ENCODE data around the gene GRB7. TPM values are rescaled to one million over a fixed set of nuclear protein-coding genes. Genes with fewer than 3 reads are reported as not detected.
"Not testable (repeated sequence)": the region's sequence is repeated elsewhere in the genome, so short reads cannot be mapped to it uniquely, and the experiment has no call there.

The GRB7 gene
- total RNA-seq, 1 experiment from 2014 or later = 2,531 TPM

DNA sequence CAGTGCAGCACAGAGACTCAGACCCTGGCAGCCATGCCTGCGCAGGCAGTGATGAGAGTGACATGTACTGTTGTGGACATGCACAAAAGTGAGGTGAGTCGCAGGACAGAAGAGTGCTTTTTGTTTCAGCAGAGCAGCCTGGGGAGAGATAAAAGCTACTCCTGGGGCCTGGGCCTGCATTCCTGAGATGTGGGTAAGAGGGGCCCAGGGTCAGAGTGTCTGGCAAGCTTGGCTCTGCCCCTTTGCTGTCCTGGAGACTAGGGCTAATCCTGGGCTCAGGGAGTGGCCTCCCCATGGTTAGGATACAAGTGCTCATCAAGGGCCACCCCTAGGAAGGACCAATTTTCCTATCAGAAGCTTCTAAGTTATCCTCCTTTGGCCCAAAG is 42.7 kb upstream of the GRB7 start:
- H3K4me1 Mint-ChIP-seq (ENCODE audit: low read depth, unreplicated experiment) = peaks cover 35% of the 10 kb centered on the region
- BruUV-seq (replicated peaks) = no TSS peak
- TF ChIP-seq, protein P1, sequence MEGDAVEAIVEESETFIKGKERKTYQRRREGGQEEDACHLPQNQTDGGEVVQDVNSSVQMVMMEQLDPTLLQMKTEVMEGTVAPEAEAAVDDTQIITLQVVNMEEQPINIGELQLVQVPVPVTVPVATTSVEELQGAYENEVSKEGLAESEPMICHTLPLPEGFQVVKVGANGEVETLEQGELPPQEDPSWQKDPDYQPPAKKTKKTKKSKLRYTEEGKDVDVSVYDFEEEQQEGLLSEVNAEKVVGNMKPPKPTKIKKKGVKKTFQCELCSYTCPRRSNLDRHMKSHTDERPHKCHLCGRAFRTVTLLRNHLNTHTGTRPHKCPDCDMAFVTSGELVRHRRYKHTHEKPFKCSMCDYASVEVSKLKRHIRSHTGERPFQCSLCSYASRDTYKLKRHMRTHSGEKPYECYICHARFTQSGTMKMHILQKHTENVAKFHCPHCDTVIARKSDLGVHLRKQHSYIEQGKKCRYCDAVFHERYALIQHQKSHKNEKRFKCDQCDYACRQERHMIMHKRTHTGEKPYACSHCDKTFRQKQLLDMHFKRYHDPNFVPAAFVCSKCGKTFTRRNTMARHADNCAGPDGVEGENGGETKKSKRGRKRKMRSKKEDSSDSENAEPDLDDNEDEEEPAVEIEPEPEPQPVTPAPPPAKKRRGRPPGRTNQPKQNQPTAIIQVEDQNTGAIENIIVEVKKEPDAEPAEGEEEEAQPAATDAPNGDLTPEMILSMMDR (IDR thresholded peaks at IDR 0.05; ENCODE audit: unreplicated experiment) = no peak
- DNase-seq = peak; percentile 85
- intact Hi-C loops (cut with micrococcal nuclease; ENCODE audit: unreplicated experiment) = no loop called here
- peaks cover 15% of the 10 kb centered on the region for H3K36me3 Mint-ChIP-seq (ENCODE audit: insufficient read depth, unreplicated experiment)
- no peaks in the 10 kb centered on the region for H3K27me3 Mint-ChIP-seq (ENCODE audit: unreplicated experiment)
- no peak overlapping the region for H3K4me3 Mint-ChIP-seq (ENCODE audit: low read depth, unreplicated experiment)
- no peaks in the 10 kb centered on the region for H3K9me3 Mint-ChIP-seq (ENCODE audit: low read depth, unreplicated experiment)
- H3K27ac Mint-ChIP-seq (ENCODE audit: unreplicated experiment) = no peak overlapping the region
- CTCF ChIA-PET = interaction anchor here (0.6 to 161.2 kb wide), 28 partner anchors 20 to 520 kb away, joined by 3 to 42089 read pairs (median 6); partner anchors contain the start of genes ERBB2, GRB7, GSDMA and GSDMB

DNA sequence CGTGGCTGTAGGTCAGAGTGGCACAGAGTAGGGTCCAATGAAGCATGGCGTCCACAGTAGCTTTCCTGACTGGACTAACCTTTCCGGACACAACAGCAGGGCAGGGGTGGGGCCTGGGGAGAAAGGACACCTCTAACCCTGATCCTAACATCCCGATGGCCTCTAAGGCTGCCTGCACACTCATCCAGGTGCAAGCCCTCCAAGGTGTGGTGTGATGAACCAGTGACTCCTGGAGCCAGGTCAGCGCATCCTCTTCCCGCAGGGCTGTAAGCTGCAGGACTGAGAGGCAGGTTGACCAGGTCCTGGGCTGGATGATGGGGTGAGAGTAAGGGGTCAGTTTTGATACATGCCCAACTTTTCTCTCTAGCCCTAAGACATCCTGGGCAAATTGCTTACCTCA is 41.0 kb upstream of the GRB7 start:
- no peaks in the 10 kb centered on the region for H3K27me3 Mint-ChIP-seq (ENCODE audit: unreplicated experiment)
- intact Hi-C loops (cut with micrococcal nuclease; ENCODE audit: unreplicated experiment) = no loop called here
- peak; percentile 82 for DNase-seq
- no peak overlapping the region for H3K27ac Mint-ChIP-seq (ENCODE audit: unreplicated experiment)
- no TSS peak for BruUV-seq (replicated peaks)
- no peak overlapping the region for H3K4me3 Mint-ChIP-seq (ENCODE audit: low read depth, unreplicated experiment)
- H3K9me3 Mint-ChIP-seq (ENCODE audit: low read depth, unreplicated experiment) = no peaks in the 10 kb centered on the region
- peaks cover 45% of the 10 kb centered on the region for H3K4me1 Mint-ChIP-seq (ENCODE audit: low read depth, unreplicated experiment)
- peaks cover 32% of the 10 kb centered on the region for H3K36me3 Mint-ChIP-seq (ENCODE audit: insufficient read depth, unreplicated experiment)
- CTCF ChIA-PET = interaction anchor here (0.5 to 161.2 kb wide), 26 partner anchors 18 to 1047 kb away, joined by 3 to 42089 read pairs (median 6); partner anchors contain the start of genes ERBB2, GRB7, GSDMA and GSDMB
- TF ChIP-seq, protein P1 (IDR thresholded peaks at IDR 0.05; ENCODE audit: unreplicated experiment) = no peak

DNA sequence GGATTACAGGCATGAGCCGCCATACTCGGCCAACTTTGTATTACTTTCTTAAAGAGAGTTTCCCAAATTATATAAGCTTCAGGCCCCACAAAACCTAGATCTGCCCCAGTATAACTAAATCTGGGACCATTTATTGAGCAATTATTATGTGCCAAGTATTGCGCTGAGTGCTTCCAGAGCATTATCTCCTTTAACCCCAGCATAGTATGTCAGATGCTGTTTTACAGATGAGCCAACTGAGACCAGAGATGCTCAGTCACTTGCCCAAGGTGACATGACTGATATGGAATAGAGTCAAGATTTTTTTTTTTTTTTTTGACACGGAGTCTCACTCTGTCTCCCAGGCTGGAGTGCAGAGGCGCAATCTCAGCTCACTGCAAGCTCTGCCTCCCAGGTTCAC is 39.8 kb upstream of the GRB7 start:
- Mint-ChIP-seq H3K36me3 (ENCODE audit: insufficient read depth, unreplicated experiment) (peaks cover 44% of the 10 kb centered on the region), H3K27me3 (ENCODE audit: unreplicated experiment) (no peaks in the 10 kb centered on the region), H3K4me1 (ENCODE audit: low read depth, unreplicated experiment) (peaks cover 57% of the 10 kb centered on the region), H3K9me3 (ENCODE audit: low read depth, unreplicated experiment) (no peaks in the 10 kb centered on the region), H3K4me3 (ENCODE audit: low read depth, unreplicated experiment) (no peak overlapping the region), H3K27ac (ENCODE audit: unreplicated experiment) (no peak overlapping the region)
- DNase-seq = no peak
- intact Hi-C loops (cut with micrococcal nuclease; ENCODE audit: unreplicated experiment) = no loop called here
- CTCF ChIA-PET = interaction anchor here (0.6 to 161.2 kb wide), 16 partner anchors 17 to 1164 kb away, joined by 3 to 42089 read pairs (median 42); partner anchors contain the start of genes ERBB2, GRB7, GSDMA and GSDMB
- TF ChIP-seq, protein P1 (IDR thresholded peaks at IDR 0.05; ENCODE audit: unreplicated experiment) = no peak
- BruUV-seq (replicated peaks) = no TSS peak

DNA sequence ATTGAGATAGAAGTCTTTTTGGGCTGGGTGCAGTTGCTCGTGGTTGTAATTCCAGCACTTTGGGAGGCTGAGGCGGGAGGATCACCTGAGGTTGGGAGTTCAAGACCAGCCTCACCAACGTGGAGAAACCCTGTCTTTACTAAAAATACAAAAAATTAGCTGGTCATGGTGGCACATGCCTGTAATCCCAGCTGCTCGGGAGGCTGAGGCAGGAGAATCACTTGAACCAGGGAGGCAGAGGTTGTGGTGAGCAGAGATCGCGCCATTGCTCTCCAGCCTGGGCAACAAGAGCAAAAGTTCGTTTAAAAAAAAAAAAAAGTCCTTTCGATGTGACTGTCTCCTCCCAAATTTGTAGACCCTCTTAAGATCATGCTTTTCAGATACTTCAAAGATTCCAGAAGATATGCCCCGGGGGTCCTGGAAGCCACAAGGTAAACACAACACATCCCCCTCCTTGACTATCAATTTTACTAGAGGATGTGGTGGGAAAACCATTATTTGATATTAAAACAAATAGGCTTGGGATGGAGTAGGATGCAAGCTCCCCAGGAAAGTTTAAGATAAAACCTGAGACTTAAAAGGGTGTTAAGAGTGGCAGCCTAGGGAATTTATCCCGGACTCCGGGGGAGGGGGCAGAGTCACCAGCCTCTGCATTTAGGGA is 38.5 kb upstream of the GRB7 start:
- H3K27me3 Mint-ChIP-seq (ENCODE audit: unreplicated experiment); H3K9me3 Mint-ChIP-seq (ENCODE audit: low read depth, unreplicated experiment): not testable (repeated sequence)
- intact Hi-C loops (cut with micrococcal nuclease; ENCODE audit: unreplicated experiment) = loop anchor here (1.0 kb wide), 1 partner anchor 8 kb away; no protein-coding TSS in a partner anchor
- CTCF ChIA-PET = interaction anchor here (0.6 to 161.2 kb wide), 54 partner anchors 16 to 1893 kb away, joined by 3 to 42089 read pairs (median 5); partner anchors contain the start of genes CDK12, ERBB2, GRB7 and GSDMA
- Mint-ChIP-seq H3K27ac (ENCODE audit: unreplicated experiment) (peak overlapping the region; percentile 67), H3K36me3 (ENCODE audit: insufficient read depth, unreplicated experiment) (peaks cover 57% of the 10 kb centered on the region), H3K4me1 (ENCODE audit: low read depth, unreplicated experiment) (peaks cover 68% of the 10 kb centered on the region), H3K4me3 (ENCODE audit: low read depth, unreplicated experiment) (peak overlapping the region; percentile 71)
- DNase-seq = peak; percentile 80
- TSS peak; percentile 86 for BruUV-seq (replicated peaks)

DNA sequence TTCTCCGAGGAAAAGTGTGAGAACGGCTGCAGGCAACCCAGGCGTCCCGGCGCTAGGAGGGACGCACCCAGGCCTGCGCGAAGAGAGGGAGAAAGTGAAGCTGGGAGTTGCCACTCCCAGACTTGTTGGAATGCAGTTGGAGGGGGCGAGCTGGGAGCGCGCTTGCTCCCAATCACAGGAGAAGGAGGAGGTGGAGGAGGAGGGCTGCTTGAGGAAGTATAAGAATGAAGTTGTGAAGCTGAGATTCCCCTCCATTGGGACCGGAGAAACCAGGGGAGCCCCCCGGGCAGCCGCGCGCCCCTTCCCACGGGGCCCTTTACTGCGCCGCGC is 38.0 kb upstream of the GRB7 start, which contains the start of gene ERBB2:
TSS of gene ERBB2 (plus strand) at position 247 of the 330 bp plus-strand sequence. CDS start 175 bp downstream, outside the sequence.
- no peaks in the 10 kb centered on the region for H3K9me3 Mint-ChIP-seq (ENCODE audit: low read depth, unreplicated experiment)
- TF ChIP-seq, protein P1 (IDR thresholded peaks at IDR 0.05; ENCODE audit: unreplicated experiment) = no peak
- peak within 1 kb of the TSS; percentile 71 for H3K4me3 Mint-ChIP-seq (ENCODE audit: low read depth, unreplicated experiment)
- DNase-seq = peak; percentile 100
- H3K27me3 Mint-ChIP-seq (ENCODE audit: unreplicated experiment) = no peaks in the 10 kb centered on the region
- intact Hi-C loops (cut with micrococcal nuclease; ENCODE audit: unreplicated experiment) = loop anchor here (1.0 to 5.0 kb wide), 7 partner anchors 8 to 718 kb away; partner anchors contain the start of genes STARD3 and TOP2A
- H3K36me3 Mint-ChIP-seq (ENCODE audit: insufficient read depth, unreplicated experiment) = peaks cover 62% of the 10 kb centered on the region
- no TSS peak for BruUV-seq (replicated peaks)
- peaks cover 68% of the 10 kb centered on the region for H3K4me1 Mint-ChIP-seq (ENCODE audit: low read depth, unreplicated experiment)
- CTCF ChIA-PET = interaction anchor here (0.6 to 161.2 kb wide), 59 partner anchors 15 to 1894 kb away, joined by 3 to 42089 read pairs (median 5); partner anchors contain the start of genes CDK12, ERBB2, GRB7 and GSDMA
- H3K27ac Mint-ChIP-seq (ENCODE audit: unreplicated experiment) = peak within 1 kb of the TSS; percentile 67
